Osteocyte (in vitro differentiated cells): ENCODE data around the gene ABHD17A. TPM values are rescaled to one million over a fixed set of nuclear protein-coding genes. Genes with fewer than 3 reads are reported as not detected.
A peak's percentile ranks its signal among the peaks of the same experiment; 100 is the strongest.

Source experiments
- DNase-seq: peaks from one replicate; pipeline ENCODE4 v3.0.0; 2021; ENCODE audit warnings: mixed read lengths; ENCODE audit not compliant: unreplicated experiment; ENCODE audit errors: extremely low spot score
- H3K27ac Mint-ChIP-seq: one replicate; pipeline ENCODE4 v1.8.0; 2021; ENCODE audit warnings: mild to moderate bottlenecking, mixed read lengths; ENCODE audit not compliant: unreplicated experiment
- H3K27me3 Mint-ChIP-seq: one replicate; pipeline ENCODE4 v1.8.0; 2021; ENCODE audit warnings: mixed read lengths; ENCODE audit not compliant: unreplicated experiment
- H3K36me3 Mint-ChIP-seq: one replicate; pipeline ENCODE4 v1.8.0; 2021; ENCODE audit warnings: mixed read lengths; ENCODE audit not compliant: unreplicated experiment
- H3K4me1 Mint-ChIP-seq: one replicate; pipeline ENCODE4 v1.8.0; 2021; ENCODE audit warnings: mixed read lengths; ENCODE audit not compliant: unreplicated experiment
- H3K4me3 Mint-ChIP-seq: one replicate; pipeline ENCODE4 v1.8.0; 2021; ENCODE audit warnings: mild to moderate bottlenecking, moderate library complexity, mixed read lengths; ENCODE audit not compliant: unreplicated experiment
- H3K9me3 Mint-ChIP-seq: one replicate; pipeline ENCODE4 v1.8.0; 2021; ENCODE audit warnings: mixed read lengths; ENCODE audit not compliant: unreplicated experiment
- total RNA-seq: library from RNA; stranded (reverse); gene quantifications from 2 replicates; pipeline ENCODE4 v1.2.1, GENCODE V29; 2021
- TF ChIP-seq, protein P1 (sequence below): fragments of 200-600 bp; sonication (generic); IDR thresholded peaks from 2 replicates; pipeline ENCODE4 v1.5.0; 2021; ENCODE audit warnings: antibody characterized with exemption, mild to moderate bottlenecking, moderate library complexity

Gene ABHD17A
- total RNA-seq, 1 donor from 2014 or later, result 63.4 TPM

DNA sequence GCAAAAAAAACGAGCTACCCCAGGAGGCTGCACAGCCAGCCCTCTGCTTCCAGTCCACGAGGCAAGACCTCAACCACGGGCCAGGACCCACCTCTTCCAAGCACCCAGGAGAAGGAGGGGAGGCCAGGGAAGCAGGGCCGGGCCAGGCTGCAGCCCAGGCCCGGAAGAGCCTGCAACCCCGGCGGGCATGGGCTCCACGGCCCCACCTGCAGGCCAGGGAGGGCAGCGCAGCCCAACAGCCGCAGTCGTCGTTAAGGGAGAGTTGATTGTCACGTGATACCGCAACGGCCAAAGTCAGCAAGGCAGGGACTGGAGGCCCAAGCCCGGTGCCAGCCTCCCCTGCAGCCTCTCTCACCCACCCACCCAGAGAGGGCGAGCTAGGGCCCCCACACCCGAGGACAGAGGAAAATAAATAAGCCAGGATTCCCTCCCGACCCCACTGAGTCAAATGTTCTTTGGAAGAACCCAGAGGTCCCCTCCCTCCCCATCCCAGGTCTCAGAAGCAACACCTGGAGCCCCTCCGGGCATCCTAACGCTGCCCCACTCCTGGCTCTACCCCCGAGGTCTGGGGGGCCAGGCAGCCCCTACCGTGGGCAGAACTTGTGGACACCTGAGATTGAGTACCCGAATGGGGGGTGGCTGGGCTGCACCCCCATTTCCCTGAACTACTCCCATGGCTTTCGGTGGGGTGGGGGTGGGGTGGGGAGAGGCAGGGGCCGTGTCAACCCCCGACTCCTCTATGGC is 31.8 kb downstream of the ABHD17A start:
- TF ChIP-seq, protein P1, sequence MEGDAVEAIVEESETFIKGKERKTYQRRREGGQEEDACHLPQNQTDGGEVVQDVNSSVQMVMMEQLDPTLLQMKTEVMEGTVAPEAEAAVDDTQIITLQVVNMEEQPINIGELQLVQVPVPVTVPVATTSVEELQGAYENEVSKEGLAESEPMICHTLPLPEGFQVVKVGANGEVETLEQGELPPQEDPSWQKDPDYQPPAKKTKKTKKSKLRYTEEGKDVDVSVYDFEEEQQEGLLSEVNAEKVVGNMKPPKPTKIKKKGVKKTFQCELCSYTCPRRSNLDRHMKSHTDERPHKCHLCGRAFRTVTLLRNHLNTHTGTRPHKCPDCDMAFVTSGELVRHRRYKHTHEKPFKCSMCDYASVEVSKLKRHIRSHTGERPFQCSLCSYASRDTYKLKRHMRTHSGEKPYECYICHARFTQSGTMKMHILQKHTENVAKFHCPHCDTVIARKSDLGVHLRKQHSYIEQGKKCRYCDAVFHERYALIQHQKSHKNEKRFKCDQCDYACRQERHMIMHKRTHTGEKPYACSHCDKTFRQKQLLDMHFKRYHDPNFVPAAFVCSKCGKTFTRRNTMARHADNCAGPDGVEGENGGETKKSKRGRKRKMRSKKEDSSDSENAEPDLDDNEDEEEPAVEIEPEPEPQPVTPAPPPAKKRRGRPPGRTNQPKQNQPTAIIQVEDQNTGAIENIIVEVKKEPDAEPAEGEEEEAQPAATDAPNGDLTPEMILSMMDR, result peak; percentile 93
- H3K36me3 Mint-ChIP-seq, result no peaks in the 10 kb centered on the region
- DNase-seq, result peak; percentile 94
- H3K27me3 Mint-ChIP-seq, result no peaks in the 10 kb centered on the region
- H3K4me3 Mint-ChIP-seq, result no peak overlapping the region
- peak overlapping the region; percentile 91 for H3K27ac Mint-ChIP-seq
- peaks cover 46% of the 10 kb centered on the region for H3K4me1 Mint-ChIP-seq
- H3K9me3 Mint-ChIP-seq, result no peaks in the 10 kb centered on the region

DNA sequence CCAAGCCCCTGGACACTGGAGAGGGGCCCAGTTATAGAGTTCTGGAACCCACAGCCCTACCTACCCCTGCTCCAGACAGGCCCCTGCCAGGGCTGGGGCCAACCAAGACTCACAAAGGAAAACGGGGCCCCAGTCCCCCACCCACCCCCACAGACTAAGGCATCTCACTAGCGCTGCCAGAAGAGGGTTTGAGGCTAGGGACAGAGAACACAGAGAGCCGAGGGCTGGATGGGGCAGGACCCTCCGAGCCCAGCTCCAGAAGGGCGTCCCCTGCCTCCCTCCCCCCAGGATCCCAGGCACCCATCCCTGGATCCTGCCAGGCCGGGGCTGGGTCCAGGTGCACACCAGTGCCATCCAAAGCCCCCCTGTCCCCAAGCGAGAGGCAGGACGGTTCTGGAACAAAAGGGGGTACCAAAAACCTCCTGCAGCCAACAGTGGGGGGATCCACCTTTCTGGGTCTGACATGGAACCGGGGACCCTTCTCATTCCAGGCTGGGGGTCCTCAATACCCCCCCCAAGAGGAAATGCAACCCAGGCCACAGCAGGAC is 32.6 kb downstream of the ABHD17A start:
- H3K27me3 Mint-ChIP-seq, result no peaks in the 10 kb centered on the region

GRCh38 chr19:1851654-1852580 is 33.4 kb downstream of the ABHD17A start:
- Mint-ChIP-seq H3K36me3 (no peaks in the 10 kb centered on the region), H3K27ac (no peak overlapping the region), H3K27me3 (no peaks in the 10 kb centered on the region), H3K4me3 (no peak overlapping the region), H3K9me3 (no peaks in the 10 kb centered on the region), H3K4me1 (peaks cover 40% of the 10 kb centered on the region)
- no peak for DNase-seq
- TF ChIP-seq, protein P1, result no peak

More for the DNA sequence above, 32.6 kb downstream of the ABHD17A start:
- Mint-ChIP-seq H3K36me3 (no peaks in the 10 kb centered on the region), H3K4me3 (no peak overlapping the region), H3K9me3 (no peaks in the 10 kb centered on the region), H3K27ac (peak overlapping the region; percentile 91), H3K4me1 (peaks cover 38% of the 10 kb centered on the region)
- no peak for DNase-seq
- TF ChIP-seq, protein P1, result no peak

DNA sequence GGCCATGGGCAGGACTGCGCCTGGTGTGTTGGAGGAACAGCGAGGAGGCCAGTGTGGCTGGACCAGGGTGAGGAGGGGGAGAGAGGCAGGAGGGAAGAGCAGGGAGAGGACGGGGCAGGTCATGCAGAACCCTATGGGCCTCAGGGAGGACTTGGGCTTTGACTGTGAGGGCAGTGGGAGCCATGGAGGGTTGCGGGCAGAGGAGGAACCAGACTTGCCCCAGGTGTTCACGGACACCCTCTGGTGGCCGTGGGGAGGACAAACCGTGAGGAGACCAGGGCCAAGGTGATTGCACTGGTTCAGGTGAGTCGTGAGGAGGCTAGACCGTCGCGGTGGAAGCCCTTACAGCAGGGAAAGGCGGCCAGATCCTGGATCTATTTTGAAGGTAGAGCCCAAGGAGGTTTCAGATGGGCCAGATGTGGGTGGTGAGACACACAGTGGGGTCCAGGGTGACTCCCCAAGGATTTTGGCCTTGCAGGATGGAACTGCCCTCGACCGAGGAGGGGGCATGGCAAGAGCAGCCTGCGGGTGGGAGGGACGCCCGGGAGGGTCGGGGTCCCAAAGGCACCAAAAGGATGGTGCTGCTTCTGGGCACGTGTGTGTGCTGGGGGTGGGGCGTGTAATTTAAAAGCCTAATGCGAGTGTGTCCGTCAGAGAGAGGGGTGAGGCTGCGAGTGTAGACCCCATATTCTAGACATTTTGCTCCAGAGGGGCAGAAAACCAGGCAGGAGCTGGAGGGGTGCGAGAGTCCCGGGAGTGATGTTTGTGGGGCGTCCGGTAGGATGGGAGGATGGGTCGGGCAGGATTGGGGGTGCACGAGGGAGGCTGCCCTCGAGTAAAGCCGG is 34.3 kb downstream of the ABHD17A start:
- no peak for DNase-seq
- Mint-ChIP-seq H3K4me3 (no peak overlapping the region), H3K9me3 (no peaks in the 10 kb centered on the region), H3K4me1 (peaks cover 42% of the 10 kb centered on the region), H3K27ac (no peak overlapping the region), H3K27me3 (no peaks in the 10 kb centered on the region), H3K36me3 (no peaks in the 10 kb centered on the region)
- TF ChIP-seq, protein P1, result no peak
